MM.1S (cell line): ENCODE data around the gene DMWD.

ENCODE experiments used
- DNase-seq: peaks from one replicate; pipeline ENCODE4 v3.0.0-alpha.2; 2015
- H2AFZ ChIP-seq: fragments of 300-600 bp; sonication (generic); 2 replicates; pipeline ENCODE4 v1.6.0; 2016; ENCODE audit warnings: antibody characterized with exemption, low read length
- H3F3A ChIP-seq: fragments of 300-600 bp; sonication (generic); 2 replicates; pipeline ENCODE4 v1.6.1; 2016; ENCODE audit warnings: mild to moderate bottlenecking, antibody characterized with exemption, low read length, moderate library complexity, mixed read lengths; ENCODE audit not compliant: insufficient read depth
- H3K27ac ChIP-seq: fragments of 300-600 bp; sonication (generic); 2 replicates; pipeline ENCODE4 v1.5.1; 2016; ENCODE audit warnings: mild to moderate bottlenecking, low read length
- H3K27me3 ChIP-seq: fragments of 300-600 bp; sonication (generic); replicated peaks from 2 replicates; pipeline ENCODE4 v1.6.0; 2016; ENCODE audit warnings: low read length; ENCODE audit not compliant: insufficient read depth
- H3K36me3 ChIP-seq: fragments of 300-600 bp; sonication (generic); replicated peaks from 2 replicates; pipeline ENCODE4 v1.6.1; 2016; ENCODE audit warnings: mild to moderate bottlenecking, low read length, mixed read lengths; ENCODE audit not compliant: insufficient read depth
- H3K4me1 ChIP-seq: fragments of 300-600 bp; sonication (generic); 2 replicates; pipeline ENCODE4 v1.6.1; 2016; ENCODE audit warnings: low read length, mixed read lengths
- H3K4me2 ChIP-seq: fragments of 300-600 bp; sonication (generic); 2 replicates; pipeline ENCODE4 v1.6.0; 2016; ENCODE audit warnings: low read depth, low read length
- H3K4me3 ChIP-seq: fragments of 300-600 bp; sonication (generic); 2 replicates; pipeline ENCODE4 v1.5.1; 2016; ENCODE audit warnings: low read length, mixed read lengths
- H3K79me2 ChIP-seq: fragments of 300-600 bp; sonication (generic); 2 replicates; pipeline ENCODE4 v1.6.1; 2016; ENCODE audit warnings: mixed run types, low read length, mixed read lengths
- H3K9ac ChIP-seq: fragments of 300-600 bp; sonication (generic); 2 replicates; pipeline ENCODE4 v1.6.1; 2016; ENCODE audit warnings: low read length, mixed read lengths
- H3K9me2 ChIP-seq: fragments of 300-600 bp; sonication (generic); replicated peaks from 2 replicates; pipeline ENCODE4 v1.6.1; 2016; ENCODE audit warnings: mild to moderate bottlenecking, low read length, mixed read lengths; ENCODE audit not compliant: insufficient read depth
- H3K9me3 ChIP-seq: fragments of 300-600 bp; sonication (generic); replicated peaks from 2 replicates; pipeline ENCODE4 v1.6.1; 2016; ENCODE audit warnings: mild to moderate bottlenecking, low read length, mixed read lengths; ENCODE audit not compliant: insufficient read depth
- H4K20me1 ChIP-seq: fragments of 300-600 bp; sonication (generic); 2 replicates; pipeline ENCODE4 v1.6.1; 2016; ENCODE audit warnings: mild to moderate bottlenecking, low read length, moderate library complexity, mixed read lengths; ENCODE audit not compliant: insufficient read depth
- EZH2 ChIP-seq: fragments of 300-600 bp; sonication (generic); optimal IDR thresholded peaks from 2 replicates; pipeline ENCODE3; 2017; ENCODE audit warnings: low read depth, mild to moderate bottlenecking, antibody characterized with exemption, low read length, mixed read lengths
- EZH2phosphoT487 ChIP-seq: fragments of 300-600 bp; sonication (generic); IDR thresholded peaks from 2 replicates; pipeline ENCODE4 v1.6.1; 2018; ENCODE audit warnings: antibody characterized with exemption, low read length
- TF ChIP-seq, protein P1 (sequence below): fragments of 300-600 bp; sonication (generic); IDR thresholded peaks from 2 replicates; pipeline ENCODE4 v1.5.1; 2016; ENCODE audit warnings: antibody characterized with exemption, low read length, mixed read lengths

DMWD gene

DNA sequence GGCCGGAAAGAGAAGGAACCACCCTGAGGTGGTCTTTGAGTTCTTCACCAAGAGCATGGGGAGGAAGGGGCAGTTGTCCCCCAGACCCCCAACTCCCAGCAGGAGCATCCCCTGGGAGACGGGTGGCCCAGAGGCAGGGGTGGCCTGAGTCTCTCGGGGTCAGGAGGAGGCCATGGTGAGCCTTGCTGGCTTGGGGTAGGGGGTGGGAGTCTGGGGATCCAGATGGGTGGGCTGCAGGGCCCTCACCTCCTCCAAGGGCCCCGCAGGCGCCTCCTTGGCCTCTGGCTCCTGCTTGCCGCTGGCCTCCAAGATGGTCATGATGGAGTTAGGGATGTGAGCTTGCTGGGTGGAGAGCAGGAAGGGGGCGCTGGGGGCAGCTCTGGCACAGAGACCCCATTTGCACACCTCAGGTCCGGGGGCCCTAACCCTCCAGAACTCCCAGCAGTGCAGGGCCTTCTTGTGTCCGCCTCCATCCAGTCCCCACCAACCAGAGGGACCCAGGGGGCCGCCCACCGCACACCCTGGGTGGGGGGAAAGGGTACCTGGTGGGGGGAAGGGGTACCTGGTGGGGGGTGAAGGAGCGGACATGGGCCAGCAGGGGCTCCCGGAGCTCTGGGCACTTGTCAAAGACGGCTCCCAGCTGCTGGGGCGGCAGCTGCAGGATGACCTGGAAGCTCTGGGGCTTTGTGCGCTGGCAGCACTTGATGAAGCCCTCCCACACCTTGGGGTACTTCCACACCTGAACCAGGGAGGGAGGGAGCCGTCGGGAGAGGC, 23.8 kb upstream of the DMWD start:
- H3K27ac ChIP-seq = no peak overlapping the region

DNA sequence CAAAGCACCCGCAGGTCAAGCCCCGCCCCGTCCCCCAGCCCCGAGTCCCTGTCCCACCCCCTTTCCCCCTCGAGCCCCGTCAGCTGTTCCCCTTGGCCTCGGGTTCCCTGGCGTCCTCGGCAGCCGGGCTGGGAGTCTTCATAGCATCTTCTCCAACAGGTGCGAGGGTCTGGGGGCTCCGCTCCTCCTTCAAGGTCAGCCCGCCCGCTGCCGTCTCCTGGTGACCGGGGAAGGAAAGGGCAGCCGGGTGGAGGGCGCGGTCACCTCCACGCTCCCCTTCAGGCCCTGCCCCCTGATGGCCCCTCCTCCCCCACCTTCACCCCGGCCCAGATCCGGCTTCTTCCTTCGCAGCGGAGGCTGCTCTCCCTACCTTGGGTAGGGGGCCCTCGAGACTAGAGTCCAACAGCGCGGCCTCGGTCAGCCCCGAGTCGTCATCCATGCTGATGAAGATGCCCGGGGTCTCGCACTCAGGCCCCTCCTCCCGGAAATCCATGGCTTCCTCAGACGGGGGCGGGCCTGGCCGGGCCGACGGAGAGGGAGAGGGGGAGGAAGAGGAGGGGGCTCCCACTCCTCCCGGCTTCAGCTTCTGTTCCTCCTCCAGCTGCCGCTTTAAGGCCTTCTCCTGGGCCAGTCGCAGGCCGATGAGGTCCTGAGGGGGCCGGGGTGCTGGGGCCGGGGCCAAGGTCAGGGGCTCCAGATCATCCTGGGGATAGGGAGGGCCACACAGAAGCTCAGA, 23.0 kb upstream of the DMWD start:
- TF ChIP-seq EZH2 (no peak), EZH2phosphoT487 (no peak)
- TF ChIP-seq, protein P1, sequence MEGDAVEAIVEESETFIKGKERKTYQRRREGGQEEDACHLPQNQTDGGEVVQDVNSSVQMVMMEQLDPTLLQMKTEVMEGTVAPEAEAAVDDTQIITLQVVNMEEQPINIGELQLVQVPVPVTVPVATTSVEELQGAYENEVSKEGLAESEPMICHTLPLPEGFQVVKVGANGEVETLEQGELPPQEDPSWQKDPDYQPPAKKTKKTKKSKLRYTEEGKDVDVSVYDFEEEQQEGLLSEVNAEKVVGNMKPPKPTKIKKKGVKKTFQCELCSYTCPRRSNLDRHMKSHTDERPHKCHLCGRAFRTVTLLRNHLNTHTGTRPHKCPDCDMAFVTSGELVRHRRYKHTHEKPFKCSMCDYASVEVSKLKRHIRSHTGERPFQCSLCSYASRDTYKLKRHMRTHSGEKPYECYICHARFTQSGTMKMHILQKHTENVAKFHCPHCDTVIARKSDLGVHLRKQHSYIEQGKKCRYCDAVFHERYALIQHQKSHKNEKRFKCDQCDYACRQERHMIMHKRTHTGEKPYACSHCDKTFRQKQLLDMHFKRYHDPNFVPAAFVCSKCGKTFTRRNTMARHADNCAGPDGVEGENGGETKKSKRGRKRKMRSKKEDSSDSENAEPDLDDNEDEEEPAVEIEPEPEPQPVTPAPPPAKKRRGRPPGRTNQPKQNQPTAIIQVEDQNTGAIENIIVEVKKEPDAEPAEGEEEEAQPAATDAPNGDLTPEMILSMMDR = no peak
- Histone ChIP-seq H3K9me3 (no peaks in the 10 kb centered on the region), H3K27me3 (no peaks in the 10 kb centered on the region), H3K4me1 (peaks cover 5% of the 10 kb centered on the region), H4K20me1 (no peaks in the 10 kb centered on the region), H3K79me2 (no peaks in the 10 kb centered on the region), H3K9ac (no peak overlapping the region), H3K4me3 (no peak overlapping the region), H3F3A (peaks cover 9% of the 10 kb centered on the region; the same call in 1 of the 2 replicates), H2AFZ (no peak overlapping the region), H3K27ac (no peak overlapping the region), H3K36me3 (no peaks in the 10 kb centered on the region), H3K4me2 (no peak overlapping the region), H3K9me2 (no peaks in the 10 kb centered on the region)
- no peak for DNase-seq

More for the DNA sequence above, 23.8 kb upstream of the DMWD start:
- no peak for TF ChIP-seq EZH2
- no peak for TF ChIP-seq EZH2phosphoT487
- TF ChIP-seq, protein P1 = no peak
- H3F3A ChIP-seq = peaks cover 9% of the 10 kb centered on the region; the same call in 1 of the 2 replicates
- no peaks in the 10 kb centered on the region for H3K36me3 ChIP-seq
- H3K27me3 ChIP-seq = no peaks in the 10 kb centered on the region
- no peaks in the 10 kb centered on the region for H3K9me3 ChIP-seq
- no peak overlapping the region for H3K9ac ChIP-seq
- no peaks in the 10 kb centered on the region for H3K79me2 ChIP-seq
- no peaks in the 10 kb centered on the region for H3K9me2 ChIP-seq
- no peak for DNase-seq
- H2AFZ ChIP-seq = no peak overlapping the region
- no peaks in the 10 kb centered on the region for H4K20me1 ChIP-seq
- H3K4me1 ChIP-seq = peaks cover 5% of the 10 kb centered on the region; the same call in 1 of the 2 replicates
- H3K4me3 ChIP-seq = no peak overlapping the region
- no peak overlapping the region for H3K4me2 ChIP-seq

DNA sequence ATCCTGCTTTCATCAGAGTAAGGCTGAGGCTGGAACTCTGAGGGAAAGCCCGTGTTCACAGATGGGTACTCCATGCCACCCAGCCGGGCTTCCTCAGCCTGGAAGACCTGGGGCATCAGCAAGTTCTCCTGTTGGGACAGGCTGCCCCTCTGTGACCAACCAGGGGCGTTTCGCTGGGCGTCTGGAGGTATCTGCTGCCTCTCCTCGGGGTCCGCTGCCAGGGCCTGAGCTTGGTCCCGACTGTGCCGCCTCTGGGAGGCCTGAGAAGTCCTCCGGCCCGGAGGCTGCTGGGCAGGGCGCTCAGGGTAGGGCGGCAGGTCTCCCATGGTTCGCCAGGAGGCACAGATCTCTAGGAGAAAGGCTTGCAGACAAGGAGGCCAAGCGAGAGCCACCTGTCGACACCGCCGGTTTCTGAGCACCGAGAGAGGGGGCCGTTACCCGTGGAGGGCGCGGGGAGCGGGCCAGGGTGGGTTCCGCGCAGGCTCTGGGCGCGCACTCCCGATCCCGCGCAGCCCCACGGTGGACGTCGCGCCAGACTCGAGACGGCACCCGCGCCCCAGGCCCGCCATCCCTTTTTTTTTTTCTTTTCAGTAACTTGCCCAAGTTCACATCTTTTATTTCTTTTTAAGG, 22.3 kb upstream of the DMWD start, which contains the start of gene RSPH6A:
Gene RSPH6A, minus strand, starts transcription at position 458 of the 630 bp plus-strand sequence. Its CDS starts 132 bp downstream, at position 326.
- Histone ChIP-seq H3K4me2 (no peak within 1 kb of the TSS), H3K27ac (no peak within 1 kb of the TSS), H3K9me2 (no peaks in the 10 kb centered on the region), H3K27me3 (no peaks in the 10 kb centered on the region), H3K9me3 (no peaks in the 10 kb centered on the region), H3K79me2 (no peaks in the 10 kb centered on the region), H3K4me1 (peaks cover 10% of the 10 kb centered on the region), H3K36me3 (no peaks in the 10 kb centered on the region), H4K20me1 (no peaks in the 10 kb centered on the region), H3K4me3 (no peak within 1 kb of the TSS), H2AFZ (no peak within 1 kb of the TSS), H3K9ac (no peak within 1 kb of the TSS), H3F3A (peaks cover 9% of the 10 kb centered on the region; the same call in 1 of the 2 replicates)
- no peak for DNase-seq
- TF ChIP-seq, protein P1 = no peak
- TF ChIP-seq EZH2 = no peak
